Panc1 (cell line): ENCODE data around the gene CDK19. TPM values are rescaled to one million over a fixed set of nuclear protein-coding genes. Genes with fewer than 3 reads are reported as not detected.
"Not testable (repeated sequence)": the region's sequence is repeated elsewhere in the genome, so short reads cannot be mapped to it uniquely, and the experiment has no call there.

Source experiments
- ATAC-seq: fragments of 200-7000 bp; cut with Tn5 transposase; 2 replicates; pipeline ENCODE4 v1.9.1; 2020; ENCODE audit warnings: mild to moderate bottlenecking, moderate library complexity
- BruUV-seq: library from RNA; stranded (reverse); fragments of 400-500 nt; replicated peaks from 2 replicates; lab custom pipeline; 2021; lab: Mats Ljungman, UMichigan
- CTCF ChIA-PET: fragments of 300-600 bp; sonication (Branson Sonifier 250); formaldehyde crosslinking; loops from one replicate; lab custom pipeline; 2022; ENCODE audit warnings: antibody characterized with exemption; lab: Charles Lee
- POLR2A ChIA-PET: fragments of 300-600 bp; sonication (Branson Sonifier 250); formaldehyde crosslinking; loops from one replicate; lab custom pipeline; 2022; ENCODE audit warnings: antibody characterized with exemption; lab: Charles Lee
- DNase-seq: peaks from one replicate; pipeline ENCODE4 v3.0.0-alpha.2; 2010; ENCODE audit warnings: low read depth, low spot score
- H3K27ac ChIP-seq: 2 replicates; pipeline ENCODE4 v1.5.1; 2011; ENCODE audit warnings: mild to moderate bottlenecking, low read length, inconsistent platforms
- H3K27me3 ChIP-seq: fragments of 200-500 bp; sonication (Bioruptor generic); 2 replicates; pipeline ENCODE4 v1.6.0; 2014; ENCODE audit warnings: low read length, inconsistent platforms; ENCODE audit not compliant: control insufficient read depth, insufficient read depth
- H3K36me3 ChIP-seq: fragments of 200-500 bp; sonication (Bioruptor generic); 2 replicates; pipeline ENCODE4 v1.5.1; 2014; ENCODE audit warnings: inconsistent platforms, mild to moderate bottlenecking, low read length, moderate library complexity; ENCODE audit not compliant: control insufficient read depth, insufficient read depth
- H3K4me1 ChIP-seq: 2 replicates; pipeline ENCODE4 v1.5.1; 2011; ENCODE audit warnings: inconsistent platforms, mild to moderate bottlenecking, low read length, moderate library complexity; ENCODE audit not compliant: control insufficient read depth, insufficient read depth
- H3K4me3 ChIP-seq, 2 experiments: 2 replicates each; pipeline ENCODE4 v1.5.1; 2011 to 2012; ENCODE audit warnings: low read depth in 2 of 2, low read length in 2 of 2, mild to moderate bottlenecking in 2 of 2, inconsistent platforms in 1 of 2, moderate library complexity in 1 of 2
- H3K9me3 ChIP-seq: fragments of 200-500 bp; sonication (Bioruptor generic); 2 replicates; pipeline ENCODE4 v1.5.1; 2014; ENCODE audit warnings: low read depth, mild to moderate bottlenecking, inconsistent platforms, low read length, moderate library complexity; ENCODE audit not compliant: control insufficient read depth, insufficient read depth
- POLR2AphosphoS5 ChIP-seq: IDR thresholded peaks from 2 replicates; pipeline ENCODE4 v1.6.1; 2012; ENCODE audit warnings: mild to moderate bottlenecking, low read depth, low read length, moderate library complexity
- SIN3A ChIP-seq: IDR thresholded peaks from 2 replicates; pipeline ENCODE4 v1.6.1; 2012; ENCODE audit warnings: low read depth, mild to moderate bottlenecking, low read length, moderate library complexity, borderline replicate concordance; ENCODE audit not compliant: insufficient read depth
- TCF7L2 ChIP-seq: IDR thresholded peaks from 2 replicates; pipeline ENCODE4 v1.6.1; 2011; ENCODE audit warnings: mild to moderate bottlenecking, low read depth, low read length, inconsistent platforms
- in situ Hi-C: cut with HindIII; loops from 2 replicates; pipeline ENCODE4 v1.10.0; 2016; ENCODE audit warnings: low sequenced_read_pairs, low pct_unique_long_range_greater_than_20kb
- intact Hi-C: fragments of 100-400 bp; cut with micrococcal nuclease; formaldehyde crosslinking; loops from one replicate; pipeline ENCODE4 v1.10.0; 2022; ENCODE audit not compliant: unreplicated experiment
- total RNA-seq: library from RNA; stranded (reverse); gene quantifications from one replicate; pipeline ENCODE4 v1.2.1, GENCODE V29; 2021; ENCODE audit not compliant: unreplicated experiment
- TF ChIP-seq, protein P1 (sequence below): fragments of 450-650 bp; IDR thresholded peaks from 2 replicates; pipeline ENCODE4 v1.5.1; 2017; ENCODE audit warnings: mild to moderate bottlenecking
- TF ChIP-seq, protein P2 (sequence below), 2 experiments: IDR thresholded peaks; 2 replicates each; pipeline ENCODE4 v1.6.1; 2011 to 2012; ENCODE audit warnings: low read depth in 2 of 2, control low read depth in 1 of 2, low read length in 1 of 2, mild to moderate bottlenecking in 1 of 2, moderate library complexity in 1 of 2; ENCODE audit not compliant: insufficient read depth in 1 of 2

CDK19 gene
- total RNA-seq, 1 experiment from 2014 or later, result 48.4 TPM

DNA sequence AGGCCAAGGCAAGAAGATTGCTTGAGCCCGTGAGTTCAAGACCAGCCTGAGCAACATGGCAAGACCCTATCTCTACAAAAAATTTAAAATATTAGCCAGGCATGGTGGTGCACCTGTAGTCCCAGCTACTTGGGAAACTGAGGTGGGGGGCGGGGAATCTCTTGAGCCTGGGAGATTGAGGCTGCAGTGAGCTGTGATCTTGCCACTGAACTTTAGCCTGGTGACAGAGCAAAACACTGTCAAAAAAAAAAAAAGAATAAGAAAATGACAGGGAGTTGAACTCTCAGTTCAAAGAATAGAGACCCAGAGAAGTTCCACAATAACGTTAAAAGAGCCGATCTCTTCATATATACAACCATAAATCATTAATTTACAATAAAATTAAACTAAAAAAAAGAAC lies 34.5 kb upstream of the CDK19 start:
- TF ChIP-seq TCF7L2, result no peak
- TF ChIP-seq POLR2AphosphoS5, result no peak
- no peak for TF ChIP-seq SIN3A
- TF ChIP-seq, protein P1, sequence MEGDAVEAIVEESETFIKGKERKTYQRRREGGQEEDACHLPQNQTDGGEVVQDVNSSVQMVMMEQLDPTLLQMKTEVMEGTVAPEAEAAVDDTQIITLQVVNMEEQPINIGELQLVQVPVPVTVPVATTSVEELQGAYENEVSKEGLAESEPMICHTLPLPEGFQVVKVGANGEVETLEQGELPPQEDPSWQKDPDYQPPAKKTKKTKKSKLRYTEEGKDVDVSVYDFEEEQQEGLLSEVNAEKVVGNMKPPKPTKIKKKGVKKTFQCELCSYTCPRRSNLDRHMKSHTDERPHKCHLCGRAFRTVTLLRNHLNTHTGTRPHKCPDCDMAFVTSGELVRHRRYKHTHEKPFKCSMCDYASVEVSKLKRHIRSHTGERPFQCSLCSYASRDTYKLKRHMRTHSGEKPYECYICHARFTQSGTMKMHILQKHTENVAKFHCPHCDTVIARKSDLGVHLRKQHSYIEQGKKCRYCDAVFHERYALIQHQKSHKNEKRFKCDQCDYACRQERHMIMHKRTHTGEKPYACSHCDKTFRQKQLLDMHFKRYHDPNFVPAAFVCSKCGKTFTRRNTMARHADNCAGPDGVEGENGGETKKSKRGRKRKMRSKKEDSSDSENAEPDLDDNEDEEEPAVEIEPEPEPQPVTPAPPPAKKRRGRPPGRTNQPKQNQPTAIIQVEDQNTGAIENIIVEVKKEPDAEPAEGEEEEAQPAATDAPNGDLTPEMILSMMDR, result no peak
- TF ChIP-seq, protein P2, sequence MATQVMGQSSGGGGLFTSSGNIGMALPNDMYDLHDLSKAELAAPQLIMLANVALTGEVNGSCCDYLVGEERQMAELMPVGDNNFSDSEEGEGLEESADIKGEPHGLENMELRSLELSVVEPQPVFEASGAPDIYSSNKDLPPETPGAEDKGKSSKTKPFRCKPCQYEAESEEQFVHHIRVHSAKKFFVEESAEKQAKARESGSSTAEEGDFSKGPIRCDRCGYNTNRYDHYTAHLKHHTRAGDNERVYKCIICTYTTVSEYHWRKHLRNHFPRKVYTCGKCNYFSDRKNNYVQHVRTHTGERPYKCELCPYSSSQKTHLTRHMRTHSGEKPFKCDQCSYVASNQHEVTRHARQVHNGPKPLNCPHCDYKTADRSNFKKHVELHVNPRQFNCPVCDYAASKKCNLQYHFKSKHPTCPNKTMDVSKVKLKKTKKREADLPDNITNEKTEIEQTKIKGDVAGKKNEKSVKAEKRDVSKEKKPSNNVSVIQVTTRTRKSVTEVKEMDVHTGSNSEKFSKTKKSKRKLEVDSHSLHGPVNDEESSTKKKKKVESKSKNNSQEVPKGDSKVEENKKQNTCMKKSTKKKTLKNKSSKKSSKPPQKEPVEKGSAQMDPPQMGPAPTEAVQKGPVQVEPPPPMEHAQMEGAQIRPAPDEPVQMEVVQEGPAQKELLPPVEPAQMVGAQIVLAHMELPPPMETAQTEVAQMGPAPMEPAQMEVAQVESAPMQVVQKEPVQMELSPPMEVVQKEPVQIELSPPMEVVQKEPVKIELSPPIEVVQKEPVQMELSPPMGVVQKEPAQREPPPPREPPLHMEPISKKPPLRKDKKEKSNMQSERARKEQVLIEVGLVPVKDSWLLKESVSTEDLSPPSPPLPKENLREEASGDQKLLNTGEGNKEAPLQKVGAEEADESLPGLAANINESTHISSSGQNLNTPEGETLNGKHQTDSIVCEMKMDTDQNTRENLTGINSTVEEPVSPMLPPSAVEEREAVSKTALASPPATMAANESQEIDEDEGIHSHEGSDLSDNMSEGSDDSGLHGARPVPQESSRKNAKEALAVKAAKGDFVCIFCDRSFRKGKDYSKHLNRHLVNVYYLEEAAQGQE (IDR thresholded peaks at IDR 0.05; ENCODE audit: insufficient read depth in 1 of 2, low read depth in 2 of 2, low read length in 1 of 2), result no peak
- no TSS peak for BruUV-seq
- intact Hi-C loops, result no loop called here
- Histone ChIP-seq H3K4me3 (no peak overlapping the region), H3K27ac (no peak overlapping the region), H3K27me3 (no peaks in the 10 kb centered on the region; the same call in 1 of the 2 replicates), H3K9me3 (no peaks in the 10 kb centered on the region), H3K36me3 (no peaks in the 10 kb centered on the region), H3K4me1 (no peaks in the 10 kb centered on the region)
- DNase-seq (no peak), ATAC-seq (no peak)
- ChIA-PET CTCF (interaction anchor here (0.7 kb wide), 1 partner anchor 524 kb away, joined by 5 read pairs; no protein-coding TSS in a partner anchor), POLR2A (interaction anchor here (0.7 kb wide), 1 partner anchor 358 kb away, joined by 8 read pairs; no protein-coding TSS in a partner anchor)
- in situ Hi-C loops, result no loop called here

DNA sequence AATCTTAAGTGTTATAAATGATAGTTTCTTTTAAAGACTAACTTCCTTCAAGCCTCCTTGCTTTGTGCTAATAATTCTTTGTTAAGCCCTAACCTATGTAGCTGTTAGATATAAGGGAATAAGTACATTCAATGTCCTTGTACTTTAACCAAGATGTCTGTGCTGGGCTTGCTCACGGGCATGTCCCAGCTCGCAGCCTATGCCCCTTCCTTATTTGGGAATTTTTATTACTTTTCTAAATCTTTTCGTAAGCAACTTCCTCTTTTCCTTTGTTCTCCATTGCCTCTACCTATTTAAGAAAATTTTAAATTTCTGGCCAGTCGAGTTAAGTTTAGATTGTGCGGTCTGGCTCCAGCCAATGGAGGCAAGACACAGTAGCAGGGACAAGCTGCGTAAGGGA lies 26.0 kb upstream of the CDK19 start:
- H3K4me3 ChIP-seq, result no peak overlapping the region
- POLR2A ChIA-PET, result interaction anchor here (1.1 kb wide), 1 partner anchor 34 kb away, joined by 5 read pairs; the partner anchor contains the start of gene AMD1
- in situ Hi-C loops, result no loop called here

DNA sequence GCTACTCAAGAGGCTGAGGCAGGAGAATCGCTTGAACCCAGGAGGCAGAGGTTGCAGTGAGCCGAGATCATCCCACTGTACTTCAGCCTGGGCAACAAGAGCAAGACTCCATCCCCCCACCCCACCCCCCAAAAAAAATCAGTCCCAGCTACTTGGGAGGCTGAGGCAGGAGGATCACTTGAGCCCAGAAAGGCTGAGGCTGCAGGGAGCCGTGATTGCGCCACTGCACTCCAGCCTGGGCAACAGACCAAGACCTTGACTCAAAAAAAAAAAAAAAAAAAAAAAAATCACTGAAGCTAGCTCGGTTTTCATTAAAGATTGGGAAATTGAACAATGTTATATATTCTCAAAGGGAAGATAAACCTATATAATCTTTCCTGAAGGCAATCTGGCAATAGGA lies 20.5 kb upstream of the CDK19 start:
- H3K27ac ChIP-seq, H3K4me1 ChIP-seq, CTCF ChIA-PET, BruUV-seq, DNase-seq, intact Hi-C loops, in situ Hi-C loops, H3K9me3 ChIP-seq, H3K27me3 ChIP-seq, H3K36me3 ChIP-seq, H3K4me3 ChIP-seq, POLR2A ChIA-PET, ATAC-seq: not testable (repeated sequence)

More for the DNA sequence above, 26.0 kb upstream of the CDK19 start:
- H3K27ac ChIP-seq, result no peak overlapping the region
- BruUV-seq, result no TSS peak
- H3K36me3 ChIP-seq, result no peaks in the 10 kb centered on the region
- CTCF ChIA-PET, result no interaction called here
- no peaks in the 10 kb centered on the region for H3K4me1 ChIP-seq
- TF ChIP-seq, protein P1, result no peak
- TF ChIP-seq TCF7L2, result no peak
- TF ChIP-seq, protein P2 (IDR thresholded peaks at IDR 0.05; ENCODE audit: insufficient read depth in 1 of 2, low read depth in 2 of 2, low read length in 1 of 2), result no peak
- ATAC-seq (no peak), DNase-seq (no peak)
- no peaks in the 10 kb centered on the region for H3K27me3 ChIP-seq
- intact Hi-C loops, result no loop called here
- no peaks in the 10 kb centered on the region for H3K9me3 ChIP-seq
